OCI-LY7 (cell line): Measurements from ENCODE around the gene HP1BP3. TPM values are rescaled to one million over a fixed set of nuclear protein-coding genes. Genes with fewer than 3 reads are reported as not detected.

ENCODE experiments used
- BruUV-seq: library from RNA; stranded (reverse); fragments of 400-500 nt; replicated peaks from 2 replicates; lab custom pipeline; 2021; lab: Mats Ljungman, UMichigan
- CTCF ChIA-PET: fragments of 300-600 bp; sonication (Branson Sonifier 250); formaldehyde crosslinking; loops from one replicate; lab custom pipeline; 2022; ENCODE audit warnings: antibody characterized with exemption; ENCODE audit not compliant: unreplicated experiment; lab: Charles Lee
- POLR2A ChIA-PET: fragments of 300-600 bp; sonication (Branson Sonifier 250); formaldehyde crosslinking; loops from one replicate; lab custom pipeline; 2022; ENCODE audit warnings: antibody characterized with exemption; lab: Charles Lee
- DNase-seq: peaks from one replicate; pipeline ENCODE4 v3.0.0-alpha.2; 2015; ENCODE audit warnings: low spot score
- H2AFZ ChIP-seq: fragments of 200-600 bp; sonication (generic), shearing (Covaris generic); 2 replicates; pipeline ENCODE4 v1.6.1; 2014; ENCODE audit warnings: mild to moderate bottlenecking, antibody characterized with exemption, low read length, moderate library complexity
- H3K27ac ChIP-seq: fragments of 200-600 bp; sonication (generic); 2 replicates; pipeline ENCODE4 v1.5.1; 2014; ENCODE audit warnings: mixed run types, low read depth, mild to moderate bottlenecking, moderate library complexity, low read length, inconsistent platforms; ENCODE audit not compliant: poor library complexity, severe bottlenecking
- H3K36me3 ChIP-seq: fragments of 200-600 bp; sonication (generic); 2 replicates; pipeline ENCODE4 v1.6.1; 2014; ENCODE audit warnings: mild to moderate bottlenecking, antibody characterized with exemption, low read length, moderate library complexity, mixed read lengths; ENCODE audit not compliant: insufficient read depth
- H3K4me1 ChIP-seq: fragments of 200-600 bp; sonication (generic); 2 replicates; pipeline ENCODE4 v1.5.1; 2014; ENCODE audit warnings: mild to moderate bottlenecking, low read length; ENCODE audit not compliant: insufficient read depth, poor library complexity, severe bottlenecking
- H3K4me2 ChIP-seq: fragments of 200-600 bp; sonication (generic); 2 replicates; pipeline ENCODE4 v1.6.1; 2014; ENCODE audit warnings: mild to moderate bottlenecking, low read length
- H3K4me3 ChIP-seq: fragments of 200-600 bp; sonication (generic); 2 replicates; pipeline ENCODE4 v1.5.1; 2014; ENCODE audit warnings: mild to moderate bottlenecking, low read depth, low read length; ENCODE audit not compliant: poor library complexity, severe bottlenecking
- H3K79me2 ChIP-seq: fragments of 200-600 bp; sonication (generic); 2 replicates; pipeline ENCODE4 v1.6.1; 2016; ENCODE audit warnings: low read depth, mild to moderate bottlenecking, low read length, moderate library complexity, mixed read lengths; ENCODE audit not compliant: insufficient read depth
- H3K9me2 ChIP-seq: fragments of 200-600 bp; sonication (generic); 2 replicates; pipeline ENCODE4 v1.6.1; 2016; ENCODE audit warnings: mild to moderate bottlenecking, low read length, mixed read lengths; ENCODE audit not compliant: insufficient read depth
- H3K9me3 ChIP-seq: fragments of 200-600 bp; sonication (generic); 2 replicates; pipeline ENCODE4 v1.6.1; 2014; ENCODE audit warnings: mild to moderate bottlenecking, mixed run types, low read length, mixed read lengths
- H4K20me1 ChIP-seq: fragments of 200-600 bp; sonication (generic); 2 replicates; pipeline ENCODE4 v1.6.1; 2014; ENCODE audit warnings: mild to moderate bottlenecking, antibody characterized with exemption, low read length, moderate library complexity, mixed read lengths; ENCODE audit not compliant: insufficient read depth
- EZH2phosphoT487 ChIP-seq: fragments of 200-600 bp; sonication (generic); IDR thresholded peaks from 2 replicates; pipeline ENCODE4 v1.6.1; 2018; ENCODE audit warnings: low read depth, borderline replicate concordance, mild to moderate bottlenecking, mixed run types, antibody characterized with exemption, low read length, moderate library complexity, mixed read lengths
- intact Hi-C: fragments of 100-400 bp; cut with micrococcal nuclease; formaldehyde crosslinking; loops from one replicate; pipeline ENCODE4 v1.10.0; 2022; ENCODE audit not compliant: unreplicated experiment
- total RNA-seq, 2 experiments: library from RNA; depleted of rRNA in 1 of 2; stranded (reverse); fragments of >200 nt in 1 of 2; shearing (Covaris generic) in 1 of 2; gene quantifications; 2 replicates each; pipeline ENCODE4 v1.2.3, GENCODE V29; 2014 to 2022
- TF ChIP-seq, protein P1 (sequence below): fragments of 200-600 bp; sonication (generic); conservative IDR thresholded peaks from 2 replicates; pipeline ENCODE4 v1.5.1; 2014; ENCODE audit warnings: mild to moderate bottlenecking, antibody characterized with exemption, low read length, moderate library complexity, mixed read lengths

Gene HP1BP3
- total RNA-seq, 2 experiments from 2014 or later = 288 to 295 TPM

DNA sequence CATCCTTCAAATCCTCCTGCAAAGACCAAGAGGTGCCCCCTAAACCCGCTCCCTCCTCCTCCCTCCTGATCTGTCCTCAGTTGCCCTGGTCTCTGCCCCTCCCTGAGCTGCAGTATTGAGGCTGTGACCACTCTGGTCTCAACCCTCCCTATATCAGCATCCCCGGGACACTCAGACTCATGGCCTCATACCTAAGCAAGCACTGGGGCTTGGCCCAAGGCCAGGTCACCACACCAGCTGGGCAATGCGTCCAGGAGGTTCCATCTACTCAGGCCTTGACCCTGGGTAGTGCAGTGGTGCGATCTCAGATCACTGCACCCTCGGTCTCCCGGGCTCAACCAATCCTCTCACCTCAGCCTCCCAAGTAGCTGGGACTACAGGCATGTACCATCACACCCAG is 79.0 kb downstream of the HP1BP3 start:
- Histone ChIP-seq H3K9me3 (no peaks in the 10 kb centered on the region), H3K27ac (no peak overlapping the region), H3K4me1 (no peaks in the 10 kb centered on the region), H3K4me3 (no peak overlapping the region), H3K9me2 (no peaks in the 10 kb centered on the region), H4K20me1 (no peaks in the 10 kb centered on the region), H3K36me3 (no peaks in the 10 kb centered on the region), H3K4me2 (no peak overlapping the region), H2AFZ (no peak overlapping the region), H3K79me2 (no peaks in the 10 kb centered on the region)
- ChIA-PET POLR2A (interaction anchor here (0.6 kb wide), 1 partner anchor 147 kb away, joined by 3 read pairs; no protein-coding TSS in a partner anchor), CTCF (no interaction called here)
- intact Hi-C loops = no loop called here
- TF ChIP-seq, protein P1, sequence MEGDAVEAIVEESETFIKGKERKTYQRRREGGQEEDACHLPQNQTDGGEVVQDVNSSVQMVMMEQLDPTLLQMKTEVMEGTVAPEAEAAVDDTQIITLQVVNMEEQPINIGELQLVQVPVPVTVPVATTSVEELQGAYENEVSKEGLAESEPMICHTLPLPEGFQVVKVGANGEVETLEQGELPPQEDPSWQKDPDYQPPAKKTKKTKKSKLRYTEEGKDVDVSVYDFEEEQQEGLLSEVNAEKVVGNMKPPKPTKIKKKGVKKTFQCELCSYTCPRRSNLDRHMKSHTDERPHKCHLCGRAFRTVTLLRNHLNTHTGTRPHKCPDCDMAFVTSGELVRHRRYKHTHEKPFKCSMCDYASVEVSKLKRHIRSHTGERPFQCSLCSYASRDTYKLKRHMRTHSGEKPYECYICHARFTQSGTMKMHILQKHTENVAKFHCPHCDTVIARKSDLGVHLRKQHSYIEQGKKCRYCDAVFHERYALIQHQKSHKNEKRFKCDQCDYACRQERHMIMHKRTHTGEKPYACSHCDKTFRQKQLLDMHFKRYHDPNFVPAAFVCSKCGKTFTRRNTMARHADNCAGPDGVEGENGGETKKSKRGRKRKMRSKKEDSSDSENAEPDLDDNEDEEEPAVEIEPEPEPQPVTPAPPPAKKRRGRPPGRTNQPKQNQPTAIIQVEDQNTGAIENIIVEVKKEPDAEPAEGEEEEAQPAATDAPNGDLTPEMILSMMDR = no peak
- no peak for TF ChIP-seq EZH2phosphoT487
- no TSS peak for BruUV-seq
- DNase-seq = no peak

- no peak for DNase-seq
- H3K9me2 ChIP-seq = no peaks in the 10 kb centered on the region
- H3K4me3 ChIP-seq = no peak overlapping the region
- ChIA-PET CTCF (no interaction called here), POLR2A (no interaction called here)
- no peaks in the 10 kb centered on the region for H3K9me3 ChIP-seq
- H3K4me1 ChIP-seq = no peaks in the 10 kb centered on the region
- no TSS peak for BruUV-seq
- H3K36me3 ChIP-seq = no peaks in the 10 kb centered on the region
- H3K79me2 ChIP-seq = no peaks in the 10 kb centered on the region
- intact Hi-C loops = no loop called here
- H3K4me2 ChIP-seq = no peak overlapping the region
- no peaks in the 10 kb centered on the region for H4K20me1 ChIP-seq
- no peak overlapping the region for H2AFZ ChIP-seq
- TF ChIP-seq, protein P1 = no peak
- no peak for TF ChIP-seq EZH2phosphoT487
- no peak overlapping the region for H3K27ac ChIP-seq
Observed at GRCh38 chr1:20706841-20707240, 80.3 kb downstream of the HP1BP3 start.

DNA sequence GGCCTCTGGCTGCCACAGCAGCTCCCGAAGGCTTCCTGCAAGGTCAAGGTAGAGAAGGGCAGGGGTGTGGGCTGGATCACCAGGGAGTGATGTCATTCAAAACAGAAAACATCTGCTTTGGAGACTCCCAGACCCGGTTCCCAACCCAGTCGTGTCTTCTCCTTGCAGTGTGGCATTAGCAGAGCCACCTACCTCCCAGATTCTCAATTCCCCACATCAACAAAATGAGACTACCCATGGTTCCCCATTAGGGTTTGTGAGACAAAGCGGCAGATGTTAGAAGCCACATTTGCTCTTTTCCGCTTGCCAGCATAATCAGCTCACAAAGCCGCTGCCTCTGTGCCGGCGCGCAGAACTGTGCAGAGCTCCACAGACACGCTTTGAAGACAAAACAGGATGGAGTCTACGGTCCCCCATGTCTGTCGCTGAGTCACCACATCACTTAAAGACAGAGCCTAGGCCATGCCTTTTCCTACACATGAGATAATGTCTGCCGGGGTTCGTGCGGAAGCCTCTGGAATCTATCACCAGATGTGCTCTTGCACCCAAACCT is 81.8 kb downstream of the HP1BP3 start:
- Histone ChIP-seq H3K36me3 (no peaks in the 10 kb centered on the region), H3K27ac (no peak overlapping the region), H3K4me2 (no peak overlapping the region), H3K9me2 (no peaks in the 10 kb centered on the region), H3K4me1 (no peaks in the 10 kb centered on the region), H2AFZ (no peak overlapping the region), H4K20me1 (no peaks in the 10 kb centered on the region), H3K4me3 (no peak overlapping the region), H3K79me2 (no peaks in the 10 kb centered on the region), H3K9me3 (no peaks in the 10 kb centered on the region)
- ChIA-PET POLR2A (no interaction called here), CTCF (no interaction called here)
- intact Hi-C loops = no loop called here
- no peak for DNase-seq
- TF ChIP-seq, protein P1 = no peak
- TF ChIP-seq EZH2phosphoT487 = no peak
- no TSS peak for BruUV-seq
